ENCODE data around the gene NMRAL1.

DNA sequence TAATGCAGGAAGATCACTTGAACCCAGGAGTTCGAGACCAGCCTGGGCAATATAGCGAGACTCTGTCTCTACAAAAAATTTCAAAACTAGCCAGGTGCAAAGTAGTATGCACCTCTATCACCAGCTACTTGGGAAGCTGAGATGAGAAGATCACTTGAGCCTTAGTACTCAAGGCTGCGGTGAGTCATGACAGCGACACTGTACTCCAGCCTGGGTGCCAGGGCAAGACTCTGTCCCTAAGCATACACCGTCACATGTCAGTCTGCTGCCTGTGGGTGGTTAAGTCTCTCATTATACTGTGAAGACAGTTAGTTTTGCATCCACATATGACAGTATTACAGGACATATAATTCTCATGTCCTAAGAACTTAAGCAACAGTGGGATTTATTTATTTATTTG is 21.8 kb downstream of the NMRAL1 start:
- TF ChIP-seq, protein P1, sequence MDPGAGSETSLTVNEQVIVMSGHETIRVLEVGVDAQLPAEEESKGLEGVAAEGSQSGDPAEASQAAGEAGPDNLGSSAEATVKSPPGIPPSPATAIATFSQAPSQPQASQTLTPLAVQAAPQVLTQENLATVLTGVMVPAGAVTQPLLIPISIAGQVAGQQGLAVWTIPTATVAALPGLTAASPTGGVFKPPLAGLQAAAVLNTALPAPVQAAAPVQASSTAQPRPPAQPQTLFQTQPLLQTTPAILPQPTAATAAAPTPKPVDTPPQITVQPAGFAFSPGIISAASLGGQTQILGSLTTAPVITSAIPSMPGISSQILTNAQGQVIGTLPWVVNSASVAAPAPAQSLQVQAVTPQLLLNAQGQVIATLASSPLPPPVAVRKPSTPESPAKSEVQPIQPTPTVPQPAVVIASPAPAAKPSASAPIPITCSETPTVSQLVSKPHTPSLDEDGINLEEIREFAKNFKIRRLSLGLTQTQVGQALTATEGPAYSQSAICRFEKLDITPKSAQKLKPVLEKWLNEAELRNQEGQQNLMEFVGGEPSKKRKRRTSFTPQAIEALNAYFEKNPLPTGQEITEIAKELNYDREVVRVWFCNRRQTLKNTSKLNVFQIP (CRISPR knock-in tag; IDR thresholded peaks at IDR 0.05; ENCODE audit: borderline replicate concordance, low read depth), result no peak
- TF ChIP-seq ZFP3 (CRISPR knock-in tag; IDR thresholded peaks at IDR 0.05) (no peak), ZNF70 (CRISPR knock-in tag; IDR thresholded peaks at IDR 0.05) (no peak), ZFP30 (CRISPR knock-in tag; IDR thresholded peaks at IDR 0.05) (no peak), GLIS3 (CRISPR knock-in tag; IDR thresholded peaks at IDR 0.05) (no peak), BACH2 (CRISPR knock-in tag; IDR thresholded peaks at IDR 0.05; ENCODE audit: borderline replicate concordance) (no peak), ZNF8 (CRISPR knock-in tag; IDR thresholded peaks at IDR 0.05) (no peak)
- TF ChIP-seq, protein P2, sequence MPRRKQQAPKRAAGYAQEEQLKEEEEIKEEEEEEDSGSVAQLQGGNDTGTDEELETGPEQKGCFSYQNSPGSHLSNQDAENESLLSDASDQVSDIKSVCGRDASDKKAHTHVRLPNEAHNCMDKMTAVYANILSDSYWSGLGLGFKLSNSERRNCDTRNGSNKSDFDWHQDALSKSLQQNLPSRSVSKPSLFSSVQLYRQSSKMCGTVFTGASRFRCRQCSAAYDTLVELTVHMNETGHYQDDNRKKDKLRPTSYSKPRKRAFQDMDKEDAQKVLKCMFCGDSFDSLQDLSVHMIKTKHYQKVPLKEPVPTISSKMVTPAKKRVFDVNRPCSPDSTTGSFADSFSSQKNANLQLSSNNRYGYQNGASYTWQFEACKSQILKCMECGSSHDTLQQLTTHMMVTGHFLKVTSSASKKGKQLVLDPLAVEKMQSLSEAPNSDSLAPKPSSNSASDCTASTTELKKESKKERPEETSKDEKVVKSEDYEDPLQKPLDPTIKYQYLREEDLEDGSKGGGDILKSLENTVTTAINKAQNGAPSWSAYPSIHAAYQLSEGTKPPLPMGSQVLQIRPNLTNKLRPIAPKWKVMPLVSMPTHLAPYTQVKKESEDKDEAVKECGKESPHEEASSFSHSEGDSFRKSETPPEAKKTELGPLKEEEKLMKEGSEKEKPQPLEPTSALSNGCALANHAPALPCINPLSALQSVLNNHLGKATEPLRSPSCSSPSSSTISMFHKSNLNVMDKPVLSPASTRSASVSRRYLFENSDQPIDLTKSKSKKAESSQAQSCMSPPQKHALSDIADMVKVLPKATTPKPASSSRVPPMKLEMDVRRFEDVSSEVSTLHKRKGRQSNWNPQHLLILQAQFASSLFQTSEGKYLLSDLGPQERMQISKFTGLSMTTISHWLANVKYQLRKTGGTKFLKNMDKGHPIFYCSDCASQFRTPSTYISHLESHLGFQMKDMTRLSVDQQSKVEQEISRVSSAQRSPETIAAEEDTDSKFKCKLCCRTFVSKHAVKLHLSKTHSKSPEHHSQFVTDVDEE (CRISPR knock-in tag; IDR thresholded peaks at IDR 0.05), result no peak
